SK-N-SH (cell line): ENCODE measurements around the gene MAOB. TPM values are rescaled to one million over a fixed set of nuclear protein-coding genes. Genes with fewer than 3 reads are reported as not detected.
"Not testable (repeated sequence)": the region's sequence is repeated elsewhere in the genome, so short reads cannot be mapped to it uniquely, and the experiment has no call there.

Experiments
- CTCF ChIA-PET: fragments of 300-600, 350-600 bp; formaldehyde crosslinking; extraction: SDS; loops from one replicate; lab custom pipeline; 2021; lab: Yijun Ruan, JAX
- POLR2A ChIA-PET: fragments of 350-600 bp; sonication (Branson Sonifier 250); formaldehyde crosslinking; extraction: SDS; loops from one replicate; lab custom pipeline; 2020; ENCODE audit warnings: antibody characterized with exemption, inconsistent platforms; lab: Yijun Ruan, JAX
- DNase-seq: peaks from one replicate; pipeline ENCODE4 v3.0.0; 2012
- H2AFZ ChIP-seq: fragments of 200-600 bp; sonication (generic); 2 replicates; pipeline ENCODE4 v1.8.1; 2016; ENCODE audit warnings: antibody characterized with exemption, mild to moderate bottlenecking, low read depth
- H3F3A ChIP-seq: fragments of 200-600 bp; sonication (generic); replicated peaks from 2 replicates; pipeline ENCODE3; 2016; ENCODE audit warnings: antibody characterized with exemption, mild to moderate bottlenecking; ENCODE audit not compliant: insufficient read depth
- H3K27ac ChIP-seq, 2 experiments: fragments of 200-500 bp in 1 of 2; fragments of 200-600 bp in 1 of 2; sonication (Bioruptor generic) in 1 of 2; sonication (generic), shearing (Covaris generic) in 1 of 2; 2 replicates each; pipeline versions ENCODE4 v1.5.1 to v1.6.1; 2014 to 2016; ENCODE audit warnings: low read depth in 2 of 2, inconsistent platforms in 1 of 2, low read length in 1 of 2, mild to moderate bottlenecking in 1 of 2, mixed read lengths in 1 of 2
- H3K27me3 ChIP-seq: fragments of 200-600 bp; sonication (generic), shearing (Covaris generic); 2 replicates; pipeline ENCODE4 v1.6.1; 2016; ENCODE audit warnings: mixed run types; ENCODE audit not compliant: insufficient read depth
- H3K36me3 ChIP-seq, 2 experiments: fragments of 200-500 bp in 1 of 2; fragments of 200-600 bp in 1 of 2; sonication (Bioruptor generic) in 1 of 2; sonication (generic) in 1 of 2; replicated peaks in 1 of 2; 2 replicates each; pipeline versions ENCODE3 to v1.5.1; 2014 to 2016; ENCODE audit warnings: low read length in 1 of 2, mild to moderate bottlenecking in 1 of 2; ENCODE audit not compliant: insufficient read depth in 2 of 2, control insufficient read depth in 1 of 2
- H3K4me1 ChIP-seq, 2 experiments: fragments of 200-500 bp in 1 of 2; fragments of 200-600 bp in 1 of 2; sonication (Bioruptor generic) in 1 of 2; sonication (generic), shearing (Covaris generic) in 1 of 2; 2 replicates each; pipeline versions ENCODE4 v1.5.1 to v1.6.1; 2014 to 2016; ENCODE audit warnings: low read depth in 1 of 2, low read length in 1 of 2, mixed run types in 1 of 2; ENCODE audit not compliant: insufficient read depth in 2 of 2, control insufficient read depth in 1 of 2
- H3K4me2 ChIP-seq: fragments of 200-600 bp; sonication (generic), shearing (Covaris generic); 2 replicates; pipeline ENCODE4 v1.6.1; 2017; ENCODE audit warnings: mixed run types
- H3K4me3 ChIP-seq, 2 experiments: fragments of 200-500 bp in 1 of 2; fragments of 200-600 bp in 1 of 2; sonication (Bioruptor generic) in 1 of 2; sonication (generic), shearing (Covaris generic) in 1 of 2; 2 replicates each; pipeline versions ENCODE4 v1.5.1 to v1.8.1; 2014 to 2016; ENCODE audit warnings: low read depth in 2 of 2, inconsistent platforms in 1 of 2, low read length in 1 of 2, mild to moderate bottlenecking in 1 of 2, mixed read lengths in 1 of 2, moderate library complexity in 1 of 2
- H3K79me2 ChIP-seq: fragments of 200-600 bp; sonication (generic); 2 replicates; pipeline ENCODE4 v1.8.1; 2017; ENCODE audit warnings: mild to moderate bottlenecking; ENCODE audit not compliant: insufficient read depth
- H3K9ac ChIP-seq: fragments of 200-600 bp; sonication (generic); 2 replicates; pipeline ENCODE4 v1.6.1; 2017; ENCODE audit warnings: mixed run types
- H3K9me2 ChIP-seq: fragments of 200-600 bp; sonication (generic); 2 replicates; pipeline ENCODE4 v1.6.1; 2017; ENCODE audit warnings: mixed run types
- H3K9me3 ChIP-seq: fragments of 200-600 bp; sonication (generic); 2 replicates; pipeline ENCODE4 v1.6.1; 2017; ENCODE audit warnings: mixed run types, mild to moderate bottlenecking, moderate library complexity
- H4K20me1 ChIP-seq: fragments of 200-600 bp; sonication (generic); 2 replicates; pipeline ENCODE4 v1.6.1; 2017; ENCODE audit warnings: mild to moderate bottlenecking, mixed run types; ENCODE audit not compliant: insufficient read depth
- EZH2phosphoT487 ChIP-seq: fragments of 200-600 bp; sonication (generic); IDR thresholded peaks from 2 replicates; pipeline ENCODE4 v1.6.1; 2017; ENCODE audit warnings: low read depth, mixed run types, mild to moderate bottlenecking, antibody characterized with exemption, moderate library complexity, borderline replicate concordance
- FOSL2 ChIP-seq: IDR thresholded peaks from 2 replicates; pipeline ENCODE4 v1.4.0; 2012; ENCODE audit warnings: low read depth, mild to moderate bottlenecking, moderate library complexity, borderline replicate concordance
- FOXM1 ChIP-seq: IDR thresholded peaks from 2 replicates; pipeline ENCODE4 v1.4.0; 2012; ENCODE audit warnings: low read depth, mild to moderate bottlenecking
- GABPA ChIP-seq: IDR thresholded peaks from 2 replicates; pipeline ENCODE4 v1.4.0; 2012; ENCODE audit warnings: low read depth, mild to moderate bottlenecking
- GATA2 ChIP-seq: sonication (generic); formaldehyde crosslinking; IDR thresholded peaks from 2 replicates; pipeline ENCODE4 v1.5.0; 2020; ENCODE audit warnings: mild to moderate bottlenecking, missing genetic modification reagents
- IRF3 ChIP-seq: fragments of 150-350 bp; IDR thresholded peaks from 2 replicates; pipeline ENCODE4 v1.6.1; 2016; ENCODE audit warnings: mild to moderate bottlenecking, low read depth, low read length
- JUND ChIP-seq: IDR thresholded peaks from 2 replicates; pipeline ENCODE4 v1.4.0; 2012
- MEF2A ChIP-seq: IDR thresholded peaks from 2 replicates; pipeline ENCODE4 v1.4.0; 2012; ENCODE audit warnings: low read depth, borderline replicate concordance
- NFIC ChIP-seq: IDR thresholded peaks from 2 replicates; pipeline ENCODE4 v1.4.0; 2012; ENCODE audit warnings: borderline replicate concordance
- PBX3 ChIP-seq: IDR thresholded peaks from 2 replicates; pipeline ENCODE4; 2012
- RXRA ChIP-seq: IDR thresholded peaks from 2 replicates; pipeline ENCODE4 v1.4.0; 2012; ENCODE audit warnings: low read depth, mild to moderate bottlenecking, borderline replicate concordance
- SMC3 ChIP-seq: IDR thresholded peaks from 2 replicates; pipeline ENCODE4 v1.6.1; 2012; ENCODE audit warnings: low read depth, low read length, improper control_type of control experiment
- TAF1 ChIP-seq: IDR thresholded peaks from 2 replicates; pipeline ENCODE4 v1.6.1; 2012; ENCODE audit warnings: low read depth, mild to moderate bottlenecking, low read length, moderate library complexity, borderline replicate concordance
- TCF12 ChIP-seq: IDR thresholded peaks from 2 replicates; pipeline ENCODE4 v1.4.0; 2012
- WGBS: methylation state at CpG from one replicate; pipeline ENCODE4 v1.1.6; 2017; ENCODE audit warnings: low lambda C conversion rate; 5-methylcytosine and 5-hydroxymethylcytosine counted together
- polyA plus RNA-seq, 3 experiments: library from polyadenylated mRNA; depleted of rRNA; stranded (reverse); fragments of >200 nt; gene quantifications; 2 replicates each; pipeline ENCODE4 v1.2.3, GENCODE V29; 2012
- TF ChIP-seq, protein P1 (sequence below): IDR thresholded peaks from 2 replicates; pipeline ENCODE4 v1.4.0; 2012; ENCODE audit warnings: low read depth, borderline replicate concordance
- TF ChIP-seq, protein P2 (sequence below): IDR thresholded peaks from 2 replicates; pipeline ENCODE4 v1.6.1; 2012; ENCODE audit warnings: mild to moderate bottlenecking, low read depth, low read length, moderate library complexity
- TF ChIP-seq, protein P3 (sequence below): fragments of 200-600 bp; sonication (generic); IDR thresholded peaks from 2 replicates; pipeline ENCODE4 v1.6.1; 2017; ENCODE audit warnings: antibody characterized with exemption, mild to moderate bottlenecking, moderate library complexity
- TF ChIP-seq, protein P4 (sequence below): IDR thresholded peaks from 2 replicates; pipeline ENCODE4 v1.4.0; 2012; ENCODE audit warnings: low read depth

Gene MAOB
- 0.92 and 0.93 TPM in 2 replicates for polyA plus RNA-seq (2012; rRNA removed)
- 1.3 and 1.8 TPM in 2 replicates for polyA plus RNA-seq (2012; cell fraction: cytosol; rRNA removed)
- 0.40 and 0.57 TPM in 2 replicates for polyA plus RNA-seq (2012; cell fraction: nucleus; rRNA removed)

- Histone ChIP-seq H3K36me3 (no peaks in the 10 kb centered on the region), H3K27ac (no peak within 1 kb of the TSS), H3K4me3 (peak within 1 kb of the TSS in 1 of 2 experiments; percentile 35; a peak in 2 of 4 replicates), H3F3A (no peaks in the 10 kb centered on the region), H3K4me1 (no peaks in the 10 kb centered on the region; a peak in 2 of 4 replicates), H3K9me2 (no peaks in the 10 kb centered on the region), H3K4me2 (0 out of 2 replicates have a peak within 1 kb of the TSS, but pooled peaks have one; percentile 44), H2AFZ (no peak within 1 kb of the TSS), H4K20me1 (no peaks in the 10 kb centered on the region), H3K9ac (no peak within 1 kb of the TSS), H3K9me3 (no peaks in the 10 kb centered on the region), H3K27me3 (no peaks in the 10 kb centered on the region; the same call in 1 of the 2 replicates), H3K79me2 (no peaks in the 10 kb centered on the region)
- peak; percentile 82 for DNase-seq
- 4% methylated on average over 16 of the region's 36 CpGs for WGBS
- TF ChIP-seq TCF12 (no peak), GATA2 (CRISPR knock-in tag) (no peak), JUND (no peak), NFIC (no peak), GABPA (no peak), SMC3 (no peak), RXRA (no peak), TAF1 (no peak), IRF3 (no peak), EZH2phosphoT487 (no peak), FOXM1 (no peak), MEF2A (no peak), FOSL2 (no peak), PBX3 (no peak)
- TF ChIP-seq, protein P1, sequence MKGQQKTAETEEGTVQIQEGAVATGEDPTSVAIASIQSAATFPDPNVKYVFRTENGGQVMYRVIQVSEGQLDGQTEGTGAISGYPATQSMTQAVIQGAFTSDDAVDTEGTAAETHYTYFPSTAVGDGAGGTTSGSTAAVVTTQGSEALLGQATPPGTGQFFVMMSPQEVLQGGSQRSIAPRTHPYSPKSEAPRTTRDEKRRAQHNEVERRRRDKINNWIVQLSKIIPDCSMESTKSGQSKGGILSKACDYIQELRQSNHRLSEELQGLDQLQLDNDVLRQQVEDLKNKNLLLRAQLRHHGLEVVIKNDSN = no peak
- TF ChIP-seq, protein P2, sequence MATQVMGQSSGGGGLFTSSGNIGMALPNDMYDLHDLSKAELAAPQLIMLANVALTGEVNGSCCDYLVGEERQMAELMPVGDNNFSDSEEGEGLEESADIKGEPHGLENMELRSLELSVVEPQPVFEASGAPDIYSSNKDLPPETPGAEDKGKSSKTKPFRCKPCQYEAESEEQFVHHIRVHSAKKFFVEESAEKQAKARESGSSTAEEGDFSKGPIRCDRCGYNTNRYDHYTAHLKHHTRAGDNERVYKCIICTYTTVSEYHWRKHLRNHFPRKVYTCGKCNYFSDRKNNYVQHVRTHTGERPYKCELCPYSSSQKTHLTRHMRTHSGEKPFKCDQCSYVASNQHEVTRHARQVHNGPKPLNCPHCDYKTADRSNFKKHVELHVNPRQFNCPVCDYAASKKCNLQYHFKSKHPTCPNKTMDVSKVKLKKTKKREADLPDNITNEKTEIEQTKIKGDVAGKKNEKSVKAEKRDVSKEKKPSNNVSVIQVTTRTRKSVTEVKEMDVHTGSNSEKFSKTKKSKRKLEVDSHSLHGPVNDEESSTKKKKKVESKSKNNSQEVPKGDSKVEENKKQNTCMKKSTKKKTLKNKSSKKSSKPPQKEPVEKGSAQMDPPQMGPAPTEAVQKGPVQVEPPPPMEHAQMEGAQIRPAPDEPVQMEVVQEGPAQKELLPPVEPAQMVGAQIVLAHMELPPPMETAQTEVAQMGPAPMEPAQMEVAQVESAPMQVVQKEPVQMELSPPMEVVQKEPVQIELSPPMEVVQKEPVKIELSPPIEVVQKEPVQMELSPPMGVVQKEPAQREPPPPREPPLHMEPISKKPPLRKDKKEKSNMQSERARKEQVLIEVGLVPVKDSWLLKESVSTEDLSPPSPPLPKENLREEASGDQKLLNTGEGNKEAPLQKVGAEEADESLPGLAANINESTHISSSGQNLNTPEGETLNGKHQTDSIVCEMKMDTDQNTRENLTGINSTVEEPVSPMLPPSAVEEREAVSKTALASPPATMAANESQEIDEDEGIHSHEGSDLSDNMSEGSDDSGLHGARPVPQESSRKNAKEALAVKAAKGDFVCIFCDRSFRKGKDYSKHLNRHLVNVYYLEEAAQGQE = no peak
- TF ChIP-seq, protein P3, sequence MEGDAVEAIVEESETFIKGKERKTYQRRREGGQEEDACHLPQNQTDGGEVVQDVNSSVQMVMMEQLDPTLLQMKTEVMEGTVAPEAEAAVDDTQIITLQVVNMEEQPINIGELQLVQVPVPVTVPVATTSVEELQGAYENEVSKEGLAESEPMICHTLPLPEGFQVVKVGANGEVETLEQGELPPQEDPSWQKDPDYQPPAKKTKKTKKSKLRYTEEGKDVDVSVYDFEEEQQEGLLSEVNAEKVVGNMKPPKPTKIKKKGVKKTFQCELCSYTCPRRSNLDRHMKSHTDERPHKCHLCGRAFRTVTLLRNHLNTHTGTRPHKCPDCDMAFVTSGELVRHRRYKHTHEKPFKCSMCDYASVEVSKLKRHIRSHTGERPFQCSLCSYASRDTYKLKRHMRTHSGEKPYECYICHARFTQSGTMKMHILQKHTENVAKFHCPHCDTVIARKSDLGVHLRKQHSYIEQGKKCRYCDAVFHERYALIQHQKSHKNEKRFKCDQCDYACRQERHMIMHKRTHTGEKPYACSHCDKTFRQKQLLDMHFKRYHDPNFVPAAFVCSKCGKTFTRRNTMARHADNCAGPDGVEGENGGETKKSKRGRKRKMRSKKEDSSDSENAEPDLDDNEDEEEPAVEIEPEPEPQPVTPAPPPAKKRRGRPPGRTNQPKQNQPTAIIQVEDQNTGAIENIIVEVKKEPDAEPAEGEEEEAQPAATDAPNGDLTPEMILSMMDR = no peak
- TF ChIP-seq, protein P4, sequence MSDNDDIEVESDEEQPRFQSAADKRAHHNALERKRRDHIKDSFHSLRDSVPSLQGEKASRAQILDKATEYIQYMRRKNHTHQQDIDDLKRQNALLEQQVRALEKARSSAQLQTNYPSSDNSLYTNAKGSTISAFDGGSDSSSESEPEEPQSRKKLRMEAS = no peak
- ChIA-PET CTCF (no interaction called here), POLR2A (no interaction called here)
Measured at GRCh38 chrX:43882294-43882681, at the start of gene MAOB. Gene MAOB, minus strand, starts transcription at chrX:43882450. Its CDS starts 151 bp downstream, at chrX:43882299.

- WGBS = 40% methylated on average over 3 of the region's 3 CpGs
- H3K4me1 ChIP-seq = not testable (repeated sequence)
Measured at GRCh38 chrX:43922032-43922431, 39.8 kb upstream of the MAOB start.

More at GRCh38 chrX:43922032-43922431, 39.8 kb upstream of the MAOB start:
- DNase-seq, POLR2A ChIA-PET, CTCF ChIA-PET, H3F3A ChIP-seq, H2AFZ ChIP-seq, H3K9ac ChIP-seq, H3K9me2 ChIP-seq, H3K79me2 ChIP-seq, H3K27ac ChIP-seq, H3K27me3 ChIP-seq, H3K4me3 ChIP-seq, H4K20me1 ChIP-seq, H3K36me3 ChIP-seq, H3K4me2 ChIP-seq, H3K9me3 ChIP-seq: not testable (repeated sequence)
